ENCODE measurements around the gene LCP2. TPM values are rescaled to one million over a fixed set of nuclear protein-coding genes. Genes with fewer than 3 reads are reported as not detected.

Gene LCP2
- total and polyA plus RNA-seq, 5 donors = 3.0 to 10.9 (median 10.2) TPM

GRCh38 chr5:170337045-170337733 is 39.6 kb upstream of the LCP2 start:
- no peaks in the 10 kb centered on the region for H3K9me3 ChIP-seq (ENCODE audit: control insufficient read depth, low read length)
- WGBS = 59% methylated on average over 9 of the region's 9 CpGs
- no peak overlapping the region for H3K4me3 ChIP-seq (ENCODE audit: low read length)
- no peaks in the 10 kb centered on the region for H3K27me3 ChIP-seq (ENCODE audit: control insufficient read depth, insufficient read depth)
- H3K27ac ChIP-seq (ENCODE audit: low read length) = no peak overlapping the region
- ATAC-seq (peak in 1 of 2 donors; percentile 67), DNase-seq (no peak)
- H3K4me1 ChIP-seq (ENCODE audit: control insufficient read depth, insufficient read depth, low read length) = no peaks in the 10 kb centered on the region
- intact Hi-C loops (cut with DNase I) = loop anchor here in 1 of 4 donors (10.0 kb wide), 1 partner anchor 52 kb away; no protein-coding TSS in a partner anchor

DNA sequence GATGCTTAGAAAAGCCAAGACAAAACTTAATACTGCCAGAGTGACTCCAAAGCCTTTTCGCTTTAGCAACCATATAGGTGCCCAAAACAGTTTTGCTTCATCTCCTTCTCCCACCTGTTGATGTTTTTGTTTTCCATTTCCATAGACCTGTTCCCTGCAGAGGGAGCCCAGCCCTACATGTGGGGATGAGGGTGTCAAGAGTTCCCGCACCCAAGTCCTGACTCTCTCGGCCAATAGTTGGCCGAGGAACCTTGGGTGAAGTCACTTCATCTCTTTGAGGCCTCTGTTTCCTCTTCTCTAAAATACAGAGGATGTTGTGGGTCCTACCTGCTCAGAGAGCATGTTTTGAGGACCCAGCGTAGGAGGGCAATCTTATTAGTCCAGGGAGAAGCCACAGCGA is 38.5 kb upstream of the LCP2 start:
- DNase-seq (no peak), ATAC-seq (no peak)
- Histone ChIP-seq H3K4me1 (ENCODE audit: control insufficient read depth, insufficient read depth, low read length) (peaks cover 6% of the 10 kb centered on the region), H3K27me3 (ENCODE audit: control insufficient read depth, insufficient read depth) (no peaks in the 10 kb centered on the region), H3K4me3 (ENCODE audit: low read length) (no peak overlapping the region), H3K9me3 (ENCODE audit: control insufficient read depth, low read length) (no peaks in the 10 kb centered on the region), H3K27ac (ENCODE audit: low read length) (no peak overlapping the region)
- intact Hi-C loops (cut with DNase I) = loop anchor here in 1 of 4 donors (10.0 kb wide), 1 partner anchor 51 kb away; no protein-coding TSS in a partner anchor
- WGBS = 83% methylated on average over 6 of the region's 6 CpGs

DNA sequence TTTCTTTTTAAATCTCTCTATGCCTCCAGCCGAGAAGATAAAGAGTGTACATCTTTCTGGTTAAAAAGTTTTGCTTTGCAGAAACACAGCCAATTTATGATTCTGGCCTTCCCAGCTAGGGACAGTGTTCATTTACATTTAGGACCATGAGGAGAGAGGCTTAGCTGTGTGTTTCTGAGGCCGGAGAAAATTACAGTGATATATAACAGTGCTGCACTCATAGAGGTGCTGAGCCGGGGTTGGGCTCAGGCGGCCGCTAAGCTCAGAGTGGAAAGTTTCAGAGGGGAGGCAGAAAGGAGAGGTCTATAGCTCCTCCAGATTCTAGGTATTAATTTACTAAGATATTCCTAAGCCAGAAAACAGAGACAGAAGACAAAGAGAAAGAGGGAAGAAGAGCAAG is 37.0 kb upstream of the LCP2 start:
- intact Hi-C loops (cut with DNase I) = loop anchor here in 2 of 4 donors (5.0 to 10.0 kb wide), 2 partner anchors 50 to 57 kb away; no protein-coding TSS in a partner anchor
- DNase-seq (no peak), ATAC-seq (no peak)
- Histone ChIP-seq H3K27me3 (ENCODE audit: control insufficient read depth, insufficient read depth) (no peaks in the 10 kb centered on the region), H3K27ac (ENCODE audit: low read length) (no peak overlapping the region), H3K9me3 (ENCODE audit: control insufficient read depth, low read length) (no peaks in the 10 kb centered on the region), H3K4me3 (ENCODE audit: low read length) (no peak overlapping the region), H3K4me1 (ENCODE audit: control insufficient read depth, insufficient read depth, low read length) (peaks cover 6% of the 10 kb centered on the region)
- 85% methylated on average over 5 of the region's 5 CpGs for WGBS

GRCh38 chr5:170333161-170333910 is 35.8 kb upstream of the LCP2 start:
- H3K27ac ChIP-seq (ENCODE audit: low read length) = no peak overlapping the region
- whole genome bisulfite sequencing = 59% methylated on average over 11 of the region's 11 CpGs

GRCh38 chr5:170332058-170332457 is 34.5 kb upstream of the LCP2 start:
- no peaks in the 10 kb centered on the region for H3K27me3 ChIP-seq (ENCODE audit: control insufficient read depth, insufficient read depth)
- ATAC-seq (no peak), DNase-seq (no peak)
- intact Hi-C loops (cut with DNase I) = loop anchor here in 2 of 4 donors (5.0 to 10.0 kb wide), 2 partner anchors 47 to 55 kb away; no protein-coding TSS in a partner anchor
- H3K9me3 ChIP-seq (ENCODE audit: control insufficient read depth, low read length) = no peaks in the 10 kb centered on the region
- H3K4me1 ChIP-seq (ENCODE audit: control insufficient read depth, insufficient read depth, low read length) = peaks cover 6% of the 10 kb centered on the region
- no peak overlapping the region for H3K4me3 ChIP-seq (ENCODE audit: low read length)
- 93% methylated on average over 5 of the region's 5 CpGs for WGBS
- no peak overlapping the region for H3K27ac ChIP-seq (ENCODE audit: low read length)

More at GRCh38 chr5:170333161-170333910, 35.8 kb upstream of the LCP2 start:
- no peaks in the 10 kb centered on the region for H3K27me3 ChIP-seq (ENCODE audit: control insufficient read depth, insufficient read depth)
- peaks cover 6% of the 10 kb centered on the region for H3K4me1 ChIP-seq (ENCODE audit: control insufficient read depth, insufficient read depth, low read length)
- ATAC-seq (no peak), DNase-seq (no peak)
- H3K9me3 ChIP-seq (ENCODE audit: control insufficient read depth, low read length) = no peaks in the 10 kb centered on the region
- intact Hi-C loops (cut with DNase I) = loop anchor here in 2 of 4 donors (5.0 to 10.0 kb wide), 2 partner anchors 49 to 56 kb away; no protein-coding TSS in a partner anchor
- no peak overlapping the region for H3K4me3 ChIP-seq (ENCODE audit: low read length)

GRCh38 chr5:170330568-170331054 is 33.0 kb upstream of the LCP2 start:
- Histone ChIP-seq H3K27me3 (ENCODE audit: control insufficient read depth, insufficient read depth) (no peaks in the 10 kb centered on the region), H3K4me1 (ENCODE audit: control insufficient read depth, insufficient read depth, low read length) (peaks cover 6% of the 10 kb centered on the region), H3K9me3 (ENCODE audit: control insufficient read depth, low read length) (no peaks in the 10 kb centered on the region), H3K4me3 (ENCODE audit: low read length) (no peak overlapping the region), H3K27ac (ENCODE audit: low read length) (no peak overlapping the region)
- intact Hi-C loops (cut with DNase I) = loop anchor here in 2 of 4 donors (5.0 to 10.0 kb wide), 2 partner anchors 46 to 53 kb away; no protein-coding TSS in a partner anchor
- DNase-seq (no peak), ATAC-seq (peak; percentile 2 to 10)
- WGBS = 70% methylated on average over 11 of the region's 11 CpGs

DNA sequence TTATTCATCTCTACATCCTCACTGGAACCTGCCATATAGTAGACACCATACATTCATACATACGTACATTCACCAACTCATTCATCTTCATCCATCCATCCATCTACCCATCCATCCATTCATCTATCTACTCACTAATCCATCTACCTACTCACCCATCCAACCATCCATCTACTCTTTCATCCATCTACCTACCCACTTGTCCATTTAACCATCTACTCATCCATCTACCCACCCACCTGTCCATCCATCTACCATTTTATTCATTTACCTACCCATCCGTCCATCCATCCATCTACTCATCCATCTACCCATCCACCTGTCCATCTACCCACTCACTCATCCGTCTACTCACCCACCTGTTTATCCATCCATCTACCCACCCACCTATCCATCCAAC is 31.9 kb upstream of the LCP2 start:
- H3K27me3 ChIP-seq (ENCODE audit: control insufficient read depth, insufficient read depth) = no peaks in the 10 kb centered on the region
- no peak overlapping the region for H3K4me3 ChIP-seq (ENCODE audit: low read length)
- no peaks in the 10 kb centered on the region for H3K9me3 ChIP-seq (ENCODE audit: control insufficient read depth, low read length)
- intact Hi-C loops (cut with DNase I) = no loop called here
- no peak for ATAC-seq
- 78% methylated on average over 3 of the region's 3 CpGs for WGBS
- H3K4me1 ChIP-seq (ENCODE audit: control insufficient read depth, insufficient read depth, low read length) = peaks cover 6% of the 10 kb centered on the region
- no peak overlapping the region for H3K27ac ChIP-seq (ENCODE audit: low read length)
- DNase-seq = no peak

GRCh38 chr5:170327829-170328228 is 30.3 kb upstream of the LCP2 start:
- intact Hi-C loops (cut with DNase I) = no loop called here
- Histone ChIP-seq H3K27me3 (ENCODE audit: control insufficient read depth, insufficient read depth) (peaks cover 3% of the 10 kb centered on the region), H3K9me3 (ENCODE audit: control insufficient read depth, low read length) (no peaks in the 10 kb centered on the region), H3K27ac (ENCODE audit: low read length) (no peak overlapping the region), H3K4me3 (ENCODE audit: low read length) (no peak overlapping the region), H3K4me1 (ENCODE audit: control insufficient read depth, insufficient read depth, low read length) (peaks cover 6% of the 10 kb centered on the region)
- no peak for DNase-seq
- ATAC-seq = no peak
- WGBS = 84% methylated on average over 2 of the region's 2 CpGs

DNA sequence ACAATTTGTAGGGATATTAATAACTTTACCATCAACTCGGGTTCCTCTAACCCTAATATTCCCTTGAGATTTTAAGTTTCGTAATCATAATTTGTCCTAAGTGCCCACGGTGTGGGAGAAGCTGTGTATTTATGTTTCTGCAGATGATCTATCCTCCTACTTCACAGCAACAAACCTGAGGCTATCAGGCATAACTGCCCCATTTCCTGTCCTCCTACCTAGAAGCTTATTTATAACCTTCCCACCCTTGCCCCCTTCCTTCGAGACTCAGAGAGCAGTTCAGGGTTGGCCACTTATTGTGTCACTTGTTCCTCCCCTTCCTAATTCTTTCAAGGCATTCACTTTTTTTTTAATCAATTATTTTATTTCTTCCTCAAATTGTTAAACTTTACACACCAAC is 29.6 kb upstream of the LCP2 start:
- no peak overlapping the region for H3K27ac ChIP-seq (ENCODE audit: low read length)
- H3K9me3 ChIP-seq (ENCODE audit: control insufficient read depth, low read length) = no peaks in the 10 kb centered on the region
- peaks cover 3% of the 10 kb centered on the region for H3K27me3 ChIP-seq (ENCODE audit: control insufficient read depth, insufficient read depth)
- WGBS = 52% methylated on average over 4 of the region's 4 CpGs
- intact Hi-C loops (cut with DNase I) = no loop called here
- ATAC-seq (no peak), DNase-seq (no peak)
- H3K4me3 ChIP-seq (ENCODE audit: low read length) = no peak overlapping the region
- H3K4me1 ChIP-seq (ENCODE audit: control insufficient read depth, insufficient read depth, low read length) = peaks cover 6% of the 10 kb centered on the region

GRCh38 chr5:170319301-170319700 is 21.7 kb upstream of the LCP2 start:
- Histone ChIP-seq H3K4me3 (ENCODE audit: low read length) (no peak overlapping the region), H3K4me1 (ENCODE audit: control insufficient read depth, insufficient read depth, low read length) (peaks cover 7% of the 10 kb centered on the region), H3K27me3 (ENCODE audit: control insufficient read depth, insufficient read depth) (peaks cover 3% of the 10 kb centered on the region), H3K27ac (ENCODE audit: low read length) (no peak overlapping the region), H3K9me3 (ENCODE audit: control insufficient read depth, low read length) (no peaks in the 10 kb centered on the region)
- DNase-seq (no peak), ATAC-seq (no peak)
- intact Hi-C loops (cut with DNase I) = no loop called here
- 80% methylated on average over 5 of the region's 5 CpGs for WGBS

DNA sequence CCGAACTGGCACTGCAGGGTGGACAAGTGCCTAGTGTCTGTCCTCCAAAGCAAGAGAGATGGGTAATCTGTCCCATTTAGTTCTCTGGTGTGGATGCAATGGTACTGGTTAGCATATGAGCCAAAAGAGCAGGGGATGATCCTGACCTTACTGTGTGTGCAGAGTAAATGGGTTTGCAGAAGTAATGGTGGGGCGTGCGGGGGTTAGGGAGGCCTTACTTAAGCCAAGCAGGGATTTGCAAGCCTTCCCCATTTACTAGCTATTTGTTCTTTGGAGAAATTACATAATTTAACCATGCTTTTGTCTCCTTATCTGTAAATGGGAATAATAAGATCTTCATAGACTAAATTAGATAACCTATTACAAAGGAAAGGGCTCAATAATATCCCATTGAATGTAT is 19.9 kb upstream of the LCP2 start:
- no peak overlapping the region for H3K27ac ChIP-seq (ENCODE audit: low read length)
- intact Hi-C loops (cut with DNase I) = no loop called here
- no peak overlapping the region for H3K4me3 ChIP-seq (ENCODE audit: low read length)
- ATAC-seq (no peak), DNase-seq (no peak)
- H3K27me3 ChIP-seq (ENCODE audit: control insufficient read depth, insufficient read depth) = no peaks in the 10 kb centered on the region
- no peaks in the 10 kb centered on the region for H3K9me3 ChIP-seq (ENCODE audit: control insufficient read depth, low read length)
- 93% methylated on average over 3 of the region's 3 CpGs for WGBS
- H3K4me1 ChIP-seq (ENCODE audit: control insufficient read depth, insufficient read depth, low read length) = peaks cover 7% of the 10 kb centered on the region

Data from right cardiac atrium (tissue), 5 donors.